ENCODE results near the gene SNX21.

GRCh38 chr20:45833883-45834796, 541 bp downstream of the SNX21 start:
- TF ChIP-seq CTCF (IDR thresholded peaks at IDR 0.05; ENCODE audit: insufficient read depth, low read length) (no peak), POLR2AphosphoS5 (IDR thresholded peaks at IDR 0.05; ENCODE audit: low read depth) (no peak), SPI1 (IDR thresholded peaks at IDR 0.05; ENCODE audit: borderline replicate concordance, low read depth) (no peak)

All from HL-60 (cell line).